NCI-H345 treated with DMSO at 0.1 percent for 48 hours (cell line): Measurements from ENCODE around the gene RBP4.
"Not testable (repeated sequence)": the region's sequence is repeated elsewhere in the genome, so short reads cannot be mapped to it uniquely, and the experiment has no call there.

ENCODE experiments used
- DNase-seq: peaks from one replicate; lab custom pipeline; 2025; ENCODE audit not compliant: unreplicated experiment; lab: John Stamatoyannopoulos, UW

Gene RBP4

DNA sequence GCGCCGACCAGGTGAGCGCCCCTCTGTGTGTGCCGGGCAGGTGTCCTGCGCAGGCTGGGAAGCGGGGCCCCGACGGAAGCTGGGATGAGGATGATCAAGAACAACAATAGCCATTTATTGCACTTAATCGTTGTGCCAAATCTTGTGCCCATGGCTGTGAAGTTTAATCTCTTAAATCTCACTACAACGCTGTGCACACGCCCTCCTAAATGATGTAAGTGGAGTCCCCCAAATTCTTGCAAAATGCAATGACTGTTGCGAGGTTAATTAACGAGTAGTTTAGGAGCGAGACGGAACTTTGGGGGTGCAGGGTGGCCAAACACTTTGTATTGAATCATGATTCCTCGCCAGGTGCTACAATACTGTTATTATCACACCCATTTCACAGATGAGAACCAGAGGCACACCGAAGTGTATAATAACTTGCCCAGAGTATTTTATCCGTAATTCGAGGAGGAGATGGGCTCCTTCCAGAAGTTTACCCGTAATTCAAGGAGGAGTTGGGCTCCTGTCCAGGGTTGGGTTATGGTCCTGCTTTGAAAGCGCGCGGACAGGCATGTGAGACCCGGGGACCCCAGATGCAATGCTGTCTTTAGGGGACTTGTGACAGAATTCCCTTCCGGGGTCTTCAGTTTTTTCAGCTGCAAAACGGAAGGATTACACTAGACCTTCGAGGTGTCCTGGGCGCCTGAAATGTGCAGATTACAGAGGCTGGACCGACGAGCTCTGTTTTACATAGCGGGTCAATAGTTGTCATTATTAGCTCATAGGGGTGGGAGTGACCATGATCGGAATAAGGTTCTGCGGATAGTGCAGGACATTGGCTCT, 33.5 kb downstream of the RBP4 start:
- DNase-seq, result no peak

DNA sequence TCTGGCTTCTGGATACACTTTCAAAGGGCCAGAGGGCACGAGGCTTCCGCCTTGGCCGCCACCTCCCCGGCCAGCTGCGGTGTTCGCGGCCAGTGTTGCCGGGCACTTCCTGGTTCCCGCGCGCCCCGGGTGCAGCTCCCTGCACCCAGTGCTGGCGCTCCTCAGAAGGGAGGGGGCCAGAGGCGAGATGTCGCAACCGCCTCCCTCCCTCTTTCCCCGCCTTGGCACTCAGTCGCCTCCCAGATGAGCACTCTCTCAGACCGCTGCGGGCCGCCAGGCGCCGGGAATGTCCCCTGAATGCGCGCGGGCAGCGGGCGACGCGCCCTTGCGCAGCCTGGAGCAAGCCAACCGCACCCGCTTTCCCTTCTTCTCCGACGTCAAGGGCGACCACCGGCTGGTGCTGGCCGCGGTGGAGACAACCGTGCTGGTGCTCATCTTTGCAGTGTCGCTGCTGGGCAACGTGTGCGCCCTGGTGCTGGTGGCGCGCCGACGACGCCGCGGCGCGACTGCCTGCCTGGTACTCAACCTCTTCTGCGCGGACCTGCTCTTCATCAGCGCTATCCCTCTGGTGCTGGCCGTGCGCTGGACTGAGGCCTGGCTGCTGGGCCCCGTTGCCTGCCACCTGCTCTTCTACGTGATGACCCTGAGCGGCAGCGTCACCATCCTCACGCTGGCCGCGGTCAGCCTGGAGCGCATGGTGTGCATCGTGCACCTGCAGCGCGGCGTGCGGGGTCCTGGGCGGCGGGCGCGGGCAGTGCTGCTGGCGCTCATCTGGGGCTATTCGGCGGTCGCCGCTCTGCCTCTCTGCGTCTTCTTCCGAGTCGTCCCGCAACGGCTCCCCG, 34.4 kb downstream of the RBP4 start, which contains the start of gene FFAR4:
FFAR4 (plus strand) TSS at position 231 of the 842 bp plus-strand sequence; CDS start at position 287, 56 bp downstream.
- DNase-seq, result no peak

DNA sequence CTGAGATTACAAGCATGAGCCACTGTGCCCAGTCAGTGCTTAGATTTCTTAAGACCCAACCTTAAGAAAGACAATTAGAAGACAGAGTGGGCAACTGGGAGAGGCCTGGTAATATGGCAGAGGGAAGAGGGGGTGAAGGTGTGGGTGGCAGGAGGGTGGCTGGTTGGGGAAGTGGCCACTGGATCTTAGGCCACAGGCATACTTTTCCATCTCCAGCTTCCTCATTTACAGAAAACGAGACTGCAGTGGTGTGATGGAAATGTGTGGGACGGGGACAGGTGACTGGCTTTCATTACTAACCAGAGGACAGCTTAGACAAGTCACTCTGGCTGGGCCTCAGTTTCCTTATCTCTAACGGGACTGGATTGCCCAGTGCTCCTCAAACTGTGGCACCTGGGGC, 35.6 kb downstream of the RBP4 start:
- no peak for DNase-seq

DNA sequence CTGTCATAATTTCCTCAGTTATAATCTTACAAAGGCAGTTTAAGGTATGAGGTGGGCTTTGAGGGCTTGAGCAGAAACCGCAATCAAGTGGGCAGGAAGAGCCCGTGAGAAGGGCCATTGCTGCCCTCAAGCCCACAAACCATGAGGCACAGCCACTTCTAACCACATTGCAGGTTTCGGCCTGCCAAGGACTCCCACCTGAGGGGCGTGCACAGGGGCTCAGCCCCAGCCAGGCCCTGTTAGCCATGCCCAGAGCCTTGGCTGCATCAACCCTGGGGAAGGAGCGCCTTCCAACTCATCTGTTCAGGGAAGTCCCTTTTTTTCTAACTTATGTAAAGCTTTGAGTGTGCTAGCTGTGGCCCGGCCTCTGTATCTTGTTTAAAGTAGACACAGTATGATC, 40.5 kb downstream of the RBP4 start:
- DNase-seq, result no peak

DNA sequence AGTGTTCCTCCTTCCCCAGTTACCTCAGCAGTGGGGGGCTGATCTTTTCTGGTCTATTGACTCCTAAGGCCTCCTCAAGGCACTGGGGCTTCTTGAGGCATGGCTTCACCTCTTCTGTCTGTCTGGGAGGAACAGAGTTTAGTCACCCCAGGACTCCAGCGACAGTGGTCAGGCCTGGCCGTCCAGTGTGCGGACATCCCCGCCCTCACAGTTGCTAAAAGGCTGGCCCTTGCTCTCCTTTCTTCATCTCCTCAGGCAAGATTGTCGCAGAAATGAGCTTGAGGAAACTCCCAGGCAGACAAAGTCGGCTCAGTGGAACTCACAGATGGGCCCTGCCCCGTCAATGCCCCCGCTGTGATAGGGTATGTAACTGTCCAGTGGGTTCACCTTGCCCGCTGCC, 41.5 kb downstream of the RBP4 start:
- DNase-seq, result no peak

DNA sequence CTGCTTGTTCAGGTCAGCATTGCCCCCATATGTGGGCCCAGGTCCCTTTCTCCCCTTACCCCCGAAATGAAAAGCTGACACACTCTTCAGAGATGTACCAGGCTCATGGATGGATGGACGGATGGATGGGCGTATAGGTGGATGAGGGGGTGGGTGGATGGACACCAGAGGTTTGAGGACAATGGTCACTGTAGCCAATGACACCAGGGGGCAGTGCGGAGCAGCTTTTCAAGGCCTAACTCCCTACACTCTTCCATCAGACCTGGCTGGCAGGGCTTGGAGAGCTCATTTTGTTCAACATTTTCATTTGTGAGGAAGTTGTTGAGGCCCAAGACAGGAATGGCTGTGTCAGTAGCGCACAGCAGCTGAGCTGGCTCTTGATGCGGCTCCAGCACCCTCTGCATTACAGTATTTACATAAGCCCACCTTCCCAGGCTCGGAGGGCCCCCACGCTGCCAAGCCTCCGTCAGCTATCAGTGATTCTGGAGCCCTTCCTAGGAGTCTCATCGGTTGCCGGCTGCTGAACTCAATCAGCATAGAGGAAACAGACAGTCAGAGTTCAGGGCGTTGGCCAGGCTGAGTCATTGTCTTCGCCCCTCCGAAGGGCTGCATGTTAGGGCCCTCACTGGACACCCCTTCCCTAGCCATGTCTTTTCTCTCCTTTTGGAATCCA, 46.1 kb downstream of the RBP4 start:
- DNase-seq, result no peak

DNA sequence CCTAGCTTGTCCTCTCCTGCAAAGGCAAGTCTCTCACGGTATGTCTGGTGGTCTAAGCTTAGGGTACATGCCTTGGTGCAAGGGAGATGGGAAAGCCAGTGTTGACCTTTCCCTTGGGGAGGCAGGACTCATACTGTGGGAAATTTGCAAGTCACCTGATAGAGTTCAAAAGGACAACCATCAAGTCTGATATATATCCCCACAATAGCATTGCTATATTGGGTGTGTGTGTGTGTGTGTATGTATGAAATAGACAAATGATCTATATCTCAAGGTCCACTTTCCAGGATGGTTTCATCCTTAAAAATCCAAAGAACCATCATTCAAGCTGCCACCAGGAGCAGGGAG, 46.7 kb downstream of the RBP4 start:
- DNase-seq, result no peak

DNA sequence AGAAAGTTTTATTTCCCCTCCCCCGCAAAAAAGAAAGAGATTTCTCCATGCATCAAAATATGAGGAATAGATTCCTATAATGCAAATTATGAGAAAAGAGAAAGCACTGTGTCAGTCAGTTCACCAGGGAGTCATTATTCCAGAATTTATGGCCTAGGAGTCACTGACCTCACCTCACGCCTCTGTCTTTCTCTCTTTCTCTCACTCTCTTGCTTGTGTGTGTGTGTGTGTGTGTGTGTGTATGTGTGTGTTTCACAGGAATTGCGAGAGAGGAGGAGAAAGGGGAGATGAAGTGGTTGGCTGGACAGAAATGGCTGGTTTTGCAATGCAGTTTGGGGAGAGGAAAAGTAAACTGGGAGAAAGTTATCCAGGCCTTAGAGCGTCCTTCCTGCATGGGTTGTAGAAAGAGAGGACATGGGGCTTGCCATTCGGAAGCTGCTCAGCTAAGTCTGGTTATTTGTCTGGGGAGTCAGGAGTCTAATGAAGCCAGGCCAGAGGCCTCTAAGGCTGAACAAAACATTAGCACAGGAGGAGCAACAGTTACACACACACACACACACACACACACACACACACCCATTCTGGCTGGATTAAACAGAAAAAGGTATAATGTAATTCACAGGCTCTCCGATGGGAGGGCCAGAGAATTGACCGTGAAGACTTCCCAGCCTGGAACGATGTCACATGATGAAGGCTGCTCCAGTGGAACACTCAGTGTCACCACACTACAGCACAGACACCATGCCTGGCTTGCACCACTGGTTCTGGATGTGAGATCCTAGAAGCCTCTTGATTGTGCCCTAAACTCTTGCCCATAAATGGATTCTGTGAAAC, 47.3 kb downstream of the RBP4 start:
- DNase-seq, result no peak

DNA sequence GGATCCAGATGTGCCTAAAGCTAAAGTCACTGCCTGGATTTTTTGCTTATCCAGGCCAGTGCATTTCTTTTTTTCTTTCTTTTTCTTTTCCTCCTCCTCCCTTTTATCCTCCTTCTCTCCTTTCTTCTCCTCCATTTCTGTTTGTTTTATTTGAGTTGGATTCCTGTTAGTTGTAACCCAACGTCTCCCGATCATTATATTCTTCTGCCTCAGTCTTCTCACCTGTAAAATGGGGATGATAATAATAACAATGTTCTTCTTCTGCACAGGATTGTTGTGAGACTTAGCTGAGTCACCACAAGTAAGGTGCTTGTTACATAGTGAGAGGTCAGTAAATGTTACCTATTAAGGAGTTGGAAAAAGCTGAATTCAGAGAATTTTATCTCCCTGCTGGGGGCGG, 48.3 kb downstream of the RBP4 start:
- DNase-seq, result no peak

DNA sequence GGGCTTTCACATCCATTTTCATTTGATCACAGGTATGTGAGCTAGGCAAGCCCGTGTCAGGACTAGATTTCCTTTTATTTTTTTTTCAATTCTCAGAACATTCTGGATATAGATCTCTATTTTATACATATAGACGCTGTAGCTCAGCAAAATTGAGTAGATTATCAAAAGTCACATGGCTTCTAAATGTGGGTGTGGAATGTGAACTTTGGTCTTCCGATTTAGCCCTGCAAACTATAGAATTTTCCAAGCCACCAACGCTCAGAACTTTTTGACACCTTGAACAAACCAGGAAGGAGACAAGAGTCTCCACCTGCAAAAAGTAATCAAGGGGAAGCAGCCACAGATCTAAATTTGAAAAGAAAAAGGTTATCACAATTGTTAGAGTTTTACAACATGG, 50.4 kb downstream of the RBP4 start:
- DNase-seq, result no peak

DNA sequence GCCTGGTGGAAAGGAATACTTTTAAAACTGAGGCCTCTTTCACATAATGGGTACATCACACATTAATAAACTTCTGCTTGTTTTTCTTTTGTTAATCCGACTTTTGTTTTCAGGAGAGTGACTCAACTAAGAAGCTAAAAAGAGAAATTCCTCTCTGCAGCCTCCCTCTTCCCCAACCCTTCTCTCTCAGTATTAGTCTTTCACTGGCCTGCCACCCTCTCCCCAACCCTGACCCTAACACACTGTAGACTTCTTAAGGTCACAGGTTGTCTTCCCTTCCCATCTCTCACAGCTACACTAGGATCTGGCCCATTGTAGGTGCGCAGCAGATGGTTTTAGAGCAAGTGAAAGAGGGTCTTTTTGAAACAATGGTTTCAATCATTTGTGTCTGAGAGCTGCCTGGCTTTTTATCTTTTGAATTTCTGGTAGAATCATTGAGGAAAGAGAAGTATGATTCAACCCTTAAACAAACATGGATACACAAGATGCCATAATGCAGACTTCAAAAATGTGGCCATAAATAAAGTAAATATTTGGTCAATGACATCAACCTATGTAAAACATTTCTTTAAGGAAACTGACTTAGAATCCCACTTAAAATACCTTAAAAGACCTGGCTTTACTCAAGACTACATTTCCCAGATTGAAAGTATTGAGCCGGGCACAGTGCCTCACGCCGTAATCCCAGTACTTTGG, 52.5 kb downstream of the RBP4 start:
- DNase-seq, result no peak

DNA sequence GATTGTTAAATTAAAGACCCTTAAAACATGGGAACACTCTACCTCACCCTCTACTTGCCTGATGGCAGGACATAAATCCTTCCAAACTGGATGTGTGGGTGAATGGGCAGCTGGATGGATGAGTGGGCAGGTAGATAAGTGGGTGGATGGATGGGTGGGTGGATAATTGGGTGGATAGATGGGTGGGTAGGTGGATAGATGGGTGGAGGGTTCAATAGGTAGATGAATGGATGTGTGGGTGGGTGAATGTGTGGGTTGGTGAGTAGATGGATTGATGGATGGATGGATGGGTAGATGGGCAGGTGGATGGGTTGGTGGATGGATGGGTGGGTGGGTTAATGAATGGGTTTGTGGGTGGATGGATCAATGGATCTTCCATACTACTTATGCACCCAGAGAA, 53.5 kb downstream of the RBP4 start:
- DNase-seq, result no peak

DNA sequence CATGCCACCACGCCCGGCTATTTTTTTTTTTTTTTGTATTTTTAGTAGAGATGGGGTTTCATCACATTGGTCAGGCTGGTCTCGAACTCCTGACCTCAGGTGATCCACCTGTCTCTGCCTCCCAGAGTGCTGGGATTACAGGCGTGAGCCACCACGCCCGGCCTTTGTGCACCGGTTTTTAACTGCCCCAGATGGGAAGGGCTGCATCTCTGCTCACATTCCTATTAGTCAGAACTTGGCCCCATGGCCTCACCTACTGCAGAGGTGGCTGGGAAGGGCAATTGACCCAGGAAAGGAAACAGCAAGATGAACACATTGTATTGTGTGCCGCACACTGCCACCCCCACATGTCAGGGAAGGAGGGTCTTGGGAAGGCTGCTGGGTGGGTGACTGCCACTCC, 54.0 kb downstream of the RBP4 start:
- DNase-seq, result not testable (repeated sequence)

DNA sequence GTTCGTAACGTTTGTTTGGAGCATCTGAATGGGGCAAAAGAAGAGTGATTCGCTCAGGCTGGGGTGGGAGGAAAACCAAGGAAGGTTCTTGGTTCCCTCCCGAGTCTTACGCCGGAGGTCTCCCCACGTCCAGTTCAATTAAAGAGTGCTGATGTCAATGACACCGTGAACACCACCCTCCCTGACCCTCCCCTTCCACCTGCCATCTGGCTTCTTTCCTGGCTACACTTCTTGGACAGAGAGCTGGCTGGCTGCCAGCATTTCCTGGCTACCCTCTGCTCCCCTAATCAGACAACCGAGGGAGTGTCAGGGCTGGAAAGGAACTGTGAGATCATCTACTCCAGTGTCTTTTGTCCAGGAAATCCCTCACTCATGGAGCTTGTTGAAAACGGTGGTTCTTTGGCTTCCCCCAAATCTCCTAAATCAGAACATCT, 58.7 kb downstream of the RBP4 start:
- peak; percentile 28 for DNase-seq
